ENCODE results near the gene ATRNL1.

ATRNL1 gene, protein sequence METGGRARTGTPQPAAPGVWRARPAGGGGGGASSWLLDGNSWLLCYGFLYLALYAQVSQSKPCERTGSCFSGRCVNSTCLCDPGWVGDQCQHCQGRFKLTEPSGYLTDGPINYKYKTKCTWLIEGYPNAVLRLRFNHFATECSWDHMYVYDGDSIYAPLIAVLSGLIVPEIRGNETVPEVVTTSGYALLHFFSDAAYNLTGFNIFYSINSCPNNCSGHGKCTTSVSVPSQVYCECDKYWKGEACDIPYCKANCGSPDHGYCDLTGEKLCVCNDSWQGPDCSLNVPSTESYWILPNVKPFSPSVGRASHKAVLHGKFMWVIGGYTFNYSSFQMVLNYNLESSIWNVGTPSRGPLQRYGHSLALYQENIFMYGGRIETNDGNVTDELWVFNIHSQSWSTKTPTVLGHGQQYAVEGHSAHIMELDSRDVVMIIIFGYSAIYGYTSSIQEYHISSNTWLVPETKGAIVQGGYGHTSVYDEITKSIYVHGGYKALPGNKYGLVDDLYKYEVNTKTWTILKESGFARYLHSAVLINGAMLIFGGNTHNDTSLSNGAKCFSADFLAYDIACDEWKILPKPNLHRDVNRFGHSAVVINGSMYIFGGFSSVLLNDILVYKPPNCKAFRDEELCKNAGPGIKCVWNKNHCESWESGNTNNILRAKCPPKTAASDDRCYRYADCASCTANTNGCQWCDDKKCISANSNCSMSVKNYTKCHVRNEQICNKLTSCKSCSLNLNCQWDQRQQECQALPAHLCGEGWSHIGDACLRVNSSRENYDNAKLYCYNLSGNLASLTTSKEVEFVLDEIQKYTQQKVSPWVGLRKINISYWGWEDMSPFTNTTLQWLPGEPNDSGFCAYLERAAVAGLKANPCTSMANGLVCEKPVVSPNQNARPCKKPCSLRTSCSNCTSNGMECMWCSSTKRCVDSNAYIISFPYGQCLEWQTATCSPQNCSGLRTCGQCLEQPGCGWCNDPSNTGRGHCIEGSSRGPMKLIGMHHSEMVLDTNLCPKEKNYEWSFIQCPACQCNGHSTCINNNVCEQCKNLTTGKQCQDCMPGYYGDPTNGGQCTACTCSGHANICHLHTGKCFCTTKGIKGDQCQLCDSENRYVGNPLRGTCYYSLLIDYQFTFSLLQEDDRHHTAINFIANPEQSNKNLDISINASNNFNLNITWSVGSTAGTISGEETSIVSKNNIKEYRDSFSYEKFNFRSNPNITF (N-terminal part only)

DNA sequence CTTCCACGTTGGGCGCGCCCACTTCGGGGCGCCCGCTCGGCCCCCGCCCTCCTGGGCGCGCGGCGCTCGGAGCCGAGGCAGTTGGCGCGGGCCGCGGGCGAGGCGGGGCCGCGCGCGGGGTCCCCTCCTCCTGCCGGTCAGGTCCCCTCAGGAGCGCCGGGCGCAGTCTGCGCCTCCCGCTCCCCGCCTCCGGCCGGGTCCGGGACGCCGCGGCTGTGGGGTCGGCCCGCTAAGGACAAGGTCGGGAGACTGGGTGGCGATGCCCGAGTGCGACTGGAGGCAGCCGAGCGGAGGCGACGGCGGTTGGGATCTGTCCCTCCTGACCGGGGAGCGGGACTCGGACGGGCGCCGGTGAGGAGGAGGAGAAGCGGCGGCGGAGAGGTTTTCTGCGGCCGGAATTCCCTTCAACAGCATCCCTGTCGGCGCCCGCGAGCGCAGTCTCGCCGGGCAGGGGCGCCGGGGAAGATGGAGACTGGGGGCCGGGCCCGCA, at the start of gene ATRNL1:
Gene ATRNL1, plus strand, starts transcription at position 80 of the 490 bp plus-strand sequence. Its CDS starts 386 bp downstream, at position 466.
- peak; percentile 52 for DNase-seq (ENCODE audit: low spot score)

DNA sequence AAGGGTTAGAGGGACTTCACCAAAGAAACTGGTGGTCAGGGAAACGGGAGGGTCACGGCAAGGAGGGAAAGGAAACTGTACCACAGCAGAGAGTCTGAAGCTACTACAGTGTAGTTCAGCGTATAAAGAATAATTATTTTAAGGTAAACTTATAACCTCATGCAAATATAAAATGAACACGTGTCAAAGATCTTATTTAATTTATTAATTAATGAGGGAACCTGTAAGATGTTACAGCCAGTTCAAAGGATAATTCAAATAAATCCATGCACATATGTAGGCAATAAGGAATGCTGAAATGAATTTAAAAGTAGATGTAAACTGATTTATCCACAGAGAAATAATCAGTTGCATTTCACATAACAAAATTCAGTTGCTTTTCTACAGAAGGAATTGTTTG, 49.4 kb upstream of the ATRNL1 start:
- DNase-seq (ENCODE audit: low spot score) = no peak

DNA sequence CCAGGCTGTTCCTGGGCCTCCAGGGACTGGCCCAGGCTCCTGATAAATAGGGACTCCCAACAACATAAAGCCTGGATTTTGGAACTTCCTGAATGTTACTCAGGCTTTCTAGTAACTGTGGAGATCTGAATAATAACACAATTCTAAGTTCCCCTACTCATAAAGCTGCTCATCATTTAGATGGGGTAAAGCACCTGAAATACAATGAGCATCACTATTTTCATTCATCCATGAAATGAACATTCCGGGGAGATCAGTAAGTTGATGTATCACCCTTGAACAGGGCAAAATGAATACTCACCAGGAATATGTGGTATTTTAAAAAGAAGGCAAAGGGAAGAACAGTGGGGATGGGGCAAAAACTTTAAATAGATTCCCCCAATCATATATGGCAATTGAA, 48.3 kb upstream of the ATRNL1 start:
- DNase-seq (ENCODE audit: low spot score) = no peak

DNA sequence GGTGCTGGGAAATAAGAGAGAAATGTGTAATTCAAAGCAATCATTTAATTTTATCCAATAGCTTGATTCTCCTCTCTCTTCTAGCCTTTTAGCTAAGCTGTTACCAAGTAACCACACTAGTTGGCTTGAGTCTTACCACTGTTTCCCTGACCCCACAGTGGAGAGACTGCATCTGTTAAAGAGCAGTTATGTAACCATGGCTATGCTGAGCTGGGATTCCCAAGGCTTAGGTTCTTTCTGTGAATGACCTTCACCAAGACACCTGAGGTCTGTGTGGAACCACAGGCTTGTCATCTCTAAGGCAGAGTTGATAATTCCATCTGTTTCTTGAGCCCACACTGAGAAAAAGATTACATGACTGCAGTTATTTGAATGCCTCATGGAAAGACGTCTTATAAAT, 47.7 kb upstream of the ATRNL1 start:
- no peak for DNase-seq (ENCODE audit: low spot score)

DNA sequence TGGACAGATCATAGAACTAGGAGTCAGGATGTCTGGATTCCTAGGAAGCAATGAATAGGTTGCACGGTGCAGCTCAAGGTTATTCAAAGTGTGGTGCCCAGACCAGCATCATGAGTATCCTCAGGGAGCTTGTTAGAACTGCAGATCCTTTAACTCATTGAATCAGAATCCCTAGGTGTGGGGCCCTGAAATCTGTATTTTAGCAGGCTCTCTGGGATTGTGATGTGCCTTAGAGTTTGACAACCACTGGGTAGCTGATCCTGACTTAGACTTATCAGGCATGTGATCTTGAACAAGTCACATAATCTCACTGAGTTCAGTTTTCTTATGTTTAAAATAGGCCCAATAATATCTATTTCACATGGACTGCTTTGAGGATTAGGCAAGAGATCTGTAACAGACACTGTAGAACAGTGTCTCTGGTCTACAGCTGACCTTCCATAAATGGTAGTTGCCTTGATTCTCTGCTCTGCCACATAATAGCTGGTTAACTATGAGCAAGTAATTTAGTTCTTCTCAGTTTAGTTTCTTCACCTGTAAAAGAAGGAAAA, 46.4 kb upstream of the ATRNL1 start:
- no peak for DNase-seq (ENCODE audit: low spot score)

DNA sequence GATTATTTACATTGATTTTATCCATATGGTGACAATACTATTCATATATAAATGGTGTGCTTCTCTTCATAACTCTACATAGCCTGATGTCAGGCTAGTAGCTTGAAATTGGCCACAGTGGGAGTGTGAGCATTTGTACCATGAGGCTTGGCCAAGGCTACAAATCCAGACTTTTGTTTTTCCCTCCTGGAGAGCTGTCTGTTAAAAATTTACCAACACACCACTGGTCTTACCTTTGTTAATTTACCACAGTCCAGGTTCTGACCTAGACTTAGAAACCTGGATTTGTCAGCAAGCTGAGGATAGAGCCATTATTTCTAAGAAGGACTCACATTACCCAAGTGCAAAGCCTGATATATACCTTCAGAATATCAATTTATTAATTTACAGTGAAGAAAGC, 45.5 kb upstream of the ATRNL1 start:
- DNase-seq (ENCODE audit: low spot score) = no peak

DNA sequence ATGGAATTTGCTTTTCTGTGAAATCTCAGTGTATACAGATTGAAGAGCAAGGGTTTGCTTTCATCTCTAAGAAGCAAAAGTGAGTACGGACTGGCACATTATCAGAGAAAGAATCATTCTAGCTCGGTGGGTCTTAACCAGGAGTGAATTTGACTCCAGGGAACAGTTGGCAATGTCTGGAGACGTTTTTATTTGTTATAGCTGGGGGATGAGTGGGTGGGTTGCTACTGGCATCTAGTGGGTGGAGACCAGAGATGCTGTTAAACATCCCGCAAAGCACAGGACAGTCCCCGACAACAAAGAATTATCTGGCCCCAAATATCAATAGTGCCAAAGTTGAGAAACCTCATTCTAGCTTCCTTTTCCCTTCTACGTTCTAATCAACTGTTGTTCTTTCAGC, 43.8 kb upstream of the ATRNL1 start:
- no peak for DNase-seq (ENCODE audit: low spot score)

DNA sequence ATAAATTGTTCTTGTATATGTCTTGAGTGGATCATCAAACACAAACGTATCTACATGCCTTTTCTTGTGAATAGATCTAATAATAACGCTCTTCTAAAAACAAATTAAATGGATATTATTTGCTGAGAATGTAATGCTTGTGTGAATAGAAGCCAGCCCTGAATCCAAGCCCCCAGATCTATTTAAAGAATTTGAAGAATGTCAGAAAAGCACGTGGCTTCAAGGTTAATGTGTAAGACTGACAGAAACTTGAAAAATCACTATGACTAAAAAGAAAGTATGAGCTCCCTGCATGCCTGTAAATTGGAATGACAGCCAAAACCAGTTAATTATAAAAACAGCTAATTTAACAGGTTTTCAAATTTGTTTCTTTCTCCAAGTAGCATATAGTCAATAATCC, 43.2 kb upstream of the ATRNL1 start:
- no peak for DNase-seq (ENCODE audit: low spot score)

DNA sequence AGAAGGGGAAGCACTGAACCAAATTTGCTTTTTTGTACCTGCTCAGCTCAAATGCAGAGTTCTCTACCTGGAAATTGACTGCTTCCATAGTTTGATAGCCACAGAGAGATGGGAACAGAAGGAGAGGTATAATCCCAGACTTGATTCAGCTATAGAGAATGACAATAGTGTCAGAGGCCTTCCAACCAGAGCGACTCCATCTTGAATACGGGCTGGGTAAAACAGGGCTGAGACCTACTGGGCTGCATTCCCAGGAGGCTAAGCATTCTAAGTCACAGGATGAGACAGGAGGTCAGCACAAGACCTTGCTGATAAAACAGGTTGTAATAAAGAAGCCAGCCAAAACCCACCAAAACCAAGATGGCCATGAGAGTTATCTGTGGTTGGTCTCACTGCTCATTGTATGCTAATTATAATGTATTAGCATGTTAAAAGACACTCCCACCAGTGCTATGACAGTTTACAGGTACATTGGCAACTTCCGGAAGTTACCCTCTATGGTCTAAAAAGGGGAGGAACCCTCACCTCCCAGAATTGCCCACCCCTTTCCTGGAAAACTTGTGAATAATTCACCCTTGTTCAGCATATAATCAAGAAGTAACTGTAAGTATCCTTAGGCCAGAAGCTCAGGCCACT, 42.7 kb upstream of the ATRNL1 start:
- DNase-seq (ENCODE audit: low spot score) = no peak

DNA sequence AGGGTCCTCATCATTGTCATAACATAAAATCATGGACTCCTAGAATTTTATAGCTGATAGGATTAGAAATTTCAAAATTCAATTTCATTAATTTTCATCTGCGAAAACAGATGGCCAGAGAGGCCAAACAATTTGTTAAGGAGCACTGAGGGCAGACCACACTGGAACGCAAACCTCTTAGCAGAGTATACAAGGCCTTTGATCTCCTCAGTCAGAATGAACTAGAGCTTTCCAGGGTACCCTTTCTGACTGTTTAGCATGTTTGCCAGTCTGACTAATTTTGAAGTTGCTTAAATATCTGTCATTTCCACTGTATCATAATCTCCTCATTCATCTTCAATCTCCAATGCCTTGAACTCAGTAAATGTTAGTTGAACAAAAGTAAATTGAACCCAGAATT, 41.9 kb upstream of the ATRNL1 start:
- no peak for DNase-seq (ENCODE audit: low spot score)

DNA sequence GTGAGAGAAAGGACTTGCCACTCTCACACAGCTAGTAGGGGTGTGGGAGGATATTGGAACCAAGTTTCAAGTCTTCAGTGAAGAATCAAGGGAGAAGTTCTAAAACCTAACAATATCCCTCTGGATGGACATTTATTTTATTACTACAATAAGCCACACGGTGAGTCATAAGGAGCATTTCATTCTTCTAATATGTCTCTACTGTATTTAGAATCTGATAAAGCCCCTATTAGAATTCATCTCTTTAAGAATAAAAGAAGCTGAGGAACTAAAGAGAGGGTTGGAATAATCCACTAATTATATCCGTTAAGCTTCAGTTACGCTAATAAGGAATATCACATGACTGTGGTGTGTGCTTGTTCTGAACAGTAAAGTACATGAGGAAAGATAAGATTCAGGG, 40.9 kb upstream of the ATRNL1 start:
- no peak for DNase-seq (ENCODE audit: low spot score)

DNA sequence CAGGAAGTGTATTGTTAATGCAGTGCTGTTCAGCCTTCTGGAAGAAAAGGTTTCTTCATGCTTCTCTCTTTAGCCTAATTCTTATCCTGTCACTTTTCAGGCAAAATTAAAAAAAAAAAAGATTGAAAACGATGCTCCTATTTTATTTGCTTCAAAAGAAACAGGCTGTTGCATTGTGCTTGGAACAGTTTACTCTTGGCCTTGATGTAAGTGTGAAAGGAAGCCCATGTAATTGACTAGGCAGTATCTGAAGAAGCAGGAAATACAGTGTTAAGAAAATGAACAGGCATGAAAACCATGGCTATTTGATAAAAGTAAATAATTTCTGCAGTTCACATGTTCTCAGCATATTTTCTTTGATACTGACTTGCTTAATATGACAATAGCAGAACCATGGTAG, 40.4 kb upstream of the ATRNL1 start:
- no peak for DNase-seq (ENCODE audit: low spot score)

DNA sequence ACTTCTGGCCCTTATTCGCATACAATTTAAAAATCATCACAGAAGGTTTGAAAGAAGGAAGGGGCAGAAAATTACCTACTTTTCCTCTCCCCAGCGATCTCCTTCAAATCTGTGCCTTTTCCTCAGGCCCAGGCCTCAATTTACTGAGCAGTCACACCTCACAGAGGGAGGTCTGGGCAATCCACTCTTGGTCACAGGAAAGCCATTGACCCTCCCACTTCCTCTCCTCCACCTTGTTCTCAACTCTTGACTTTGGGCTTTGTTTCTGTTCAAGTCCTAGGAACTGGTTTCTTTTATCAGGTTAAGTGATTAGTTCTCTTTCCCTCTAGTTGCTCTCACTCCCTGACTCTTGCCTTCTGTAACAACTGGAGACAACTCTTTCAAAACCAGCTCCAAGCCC, 37.0 kb upstream of the ATRNL1 start:
- DNase-seq (ENCODE audit: low spot score) = no peak

DNA sequence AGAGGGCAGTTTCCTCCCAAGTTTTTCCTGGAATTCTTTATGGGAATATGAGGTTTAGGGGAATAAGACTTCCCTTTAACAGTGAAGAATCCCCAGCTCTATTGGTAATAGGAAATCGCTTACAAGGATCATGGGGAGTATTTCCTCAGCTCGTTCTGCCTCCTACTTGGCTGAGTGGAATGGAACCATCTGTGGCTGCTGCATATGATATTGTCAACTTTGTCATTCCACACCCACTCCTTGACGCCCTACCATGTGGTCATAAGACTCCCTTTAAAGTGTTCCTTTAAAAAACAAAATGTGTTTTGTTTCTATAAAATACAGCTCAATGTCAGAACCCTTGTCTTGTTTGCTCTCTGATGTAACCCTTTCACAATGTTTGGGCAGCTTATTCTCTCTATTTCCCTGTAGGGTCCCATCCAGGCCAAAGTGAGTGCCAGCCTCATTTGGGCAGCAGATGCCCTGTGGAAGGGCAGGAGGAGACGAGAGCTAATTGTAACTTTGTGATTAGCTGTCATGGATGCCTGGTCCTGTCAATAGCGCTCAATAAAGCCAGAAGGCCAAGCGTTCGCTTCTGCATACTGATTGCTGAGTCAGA, 33.8 kb upstream of the ATRNL1 start:
- no peak for DNase-seq (ENCODE audit: low spot score)

DNA sequence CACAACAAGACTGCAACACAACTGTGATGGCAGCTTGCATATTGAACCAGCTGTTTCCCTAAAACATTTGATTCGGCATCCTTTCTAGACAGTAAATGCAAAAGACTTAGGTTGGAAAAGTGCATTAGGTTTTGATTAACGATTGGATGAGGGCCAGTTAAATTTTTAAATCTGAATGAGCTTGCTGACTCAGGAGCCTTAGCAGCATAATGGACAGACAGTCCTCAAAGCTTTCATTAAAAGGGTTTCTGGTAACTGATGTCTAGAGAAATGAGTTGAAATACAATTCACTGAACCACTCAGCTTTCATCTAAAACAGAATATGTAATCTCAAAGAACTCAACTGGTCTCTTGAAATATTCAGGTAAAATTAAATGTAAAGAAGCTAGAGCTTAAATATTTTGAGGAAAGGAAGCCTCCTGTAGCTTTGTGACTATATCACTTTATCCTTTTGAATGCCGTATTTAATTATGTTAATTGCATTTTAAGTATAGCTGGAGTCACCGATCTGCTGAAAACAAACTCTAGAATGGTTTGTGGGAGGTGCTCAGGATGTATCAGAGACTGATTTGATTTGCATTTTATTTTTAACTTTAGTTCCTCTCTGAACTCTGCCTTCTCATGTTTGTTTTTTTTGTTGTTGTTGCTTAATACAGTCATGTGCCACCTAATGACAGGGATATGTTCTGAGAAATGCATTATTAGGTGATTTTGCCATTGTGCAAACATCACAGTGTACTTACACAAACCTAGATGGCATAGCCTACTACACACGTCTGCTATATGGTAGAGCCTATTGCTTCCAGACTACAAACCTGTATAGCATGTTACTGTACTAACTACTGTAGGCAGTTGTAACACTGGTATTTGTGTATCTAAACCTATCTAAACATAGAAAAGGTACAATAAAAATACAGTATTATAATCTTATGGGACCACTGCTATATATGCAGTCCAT, 29.2 kb upstream of the ATRNL1 start:
- DNase-seq (ENCODE audit: low spot score) = no peak

DNA sequence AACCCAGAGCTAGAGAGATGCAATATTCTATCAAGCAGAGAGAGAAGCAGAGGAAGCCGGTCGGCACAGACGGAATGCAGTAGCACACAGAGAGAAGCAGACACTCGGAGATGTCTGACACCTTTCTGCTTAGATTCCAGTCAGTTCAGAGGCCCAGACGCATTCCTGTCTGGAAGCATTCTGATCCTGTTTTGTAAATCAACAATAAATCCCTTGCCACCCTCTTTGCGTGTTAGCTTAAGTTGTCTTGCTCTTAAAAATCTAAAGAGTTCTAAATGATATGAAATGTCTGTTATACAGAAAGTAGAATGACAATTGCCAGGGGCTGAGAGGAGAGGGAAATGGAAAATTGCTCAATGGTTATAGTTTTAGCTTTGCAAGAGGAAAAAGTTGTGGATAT, 27.4 kb upstream of the ATRNL1 start:
- DNase-seq (ENCODE audit: low spot score) = no peak

DNA sequence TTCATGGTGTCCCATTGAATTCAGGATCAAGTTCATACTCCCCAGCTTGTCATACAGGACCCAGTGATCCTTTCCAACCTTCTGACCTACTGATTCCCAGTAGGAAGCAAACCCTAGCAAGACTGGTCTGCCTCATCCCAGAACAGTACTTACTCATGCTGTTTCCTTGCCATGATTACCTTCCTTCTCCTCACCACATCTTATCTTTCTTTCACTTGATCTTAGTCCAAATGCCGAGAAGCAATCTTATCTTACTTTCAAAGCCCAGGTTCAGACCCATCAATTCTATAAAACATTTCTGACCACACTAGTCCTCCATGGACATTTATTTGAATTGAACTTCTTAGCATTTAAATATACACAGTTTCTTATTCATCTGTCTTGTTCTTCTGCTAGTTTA, 26.6 kb upstream of the ATRNL1 start:
- no peak for DNase-seq (ENCODE audit: low spot score)

DNA sequence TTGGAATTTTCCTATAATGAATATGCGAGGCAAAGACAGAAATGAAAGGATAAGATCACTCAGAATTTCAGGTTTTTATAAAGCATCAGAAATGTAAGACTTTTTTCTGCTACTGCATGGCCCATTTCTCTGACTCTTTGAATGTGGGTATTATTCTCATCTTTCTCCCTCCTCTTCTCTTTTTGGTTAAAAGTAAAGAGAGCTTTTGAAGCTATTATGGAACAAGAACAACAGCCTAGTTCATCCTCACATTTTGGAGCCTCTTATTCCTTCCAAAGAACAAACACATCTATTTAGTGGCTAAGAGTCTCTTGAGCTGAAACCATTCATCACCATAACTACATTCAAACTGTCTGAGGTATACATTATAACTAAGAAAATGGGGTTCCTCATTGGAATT, 19.4 kb upstream of the ATRNL1 start:
- DNase-seq (ENCODE audit: low spot score) = no peak

DNA sequence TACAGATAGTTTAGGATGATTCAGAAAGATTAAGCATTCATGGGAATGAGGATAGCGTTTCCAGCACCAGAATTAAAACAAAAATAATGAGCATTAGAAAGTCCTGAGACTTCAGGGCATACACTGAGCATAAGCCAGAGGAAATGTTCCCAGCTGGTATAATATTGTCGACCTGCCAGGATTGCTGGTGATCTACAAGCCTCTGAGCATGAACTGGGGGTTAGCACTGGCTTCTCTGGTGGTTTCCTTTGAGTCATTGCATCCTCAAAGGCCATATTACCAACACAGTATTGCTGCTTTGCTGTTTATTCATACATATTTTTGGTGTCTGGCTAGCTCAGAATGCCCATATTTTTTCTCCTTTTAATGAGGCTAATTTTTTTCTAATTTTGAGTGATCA, 10.7 kb upstream of the ATRNL1 start:
- DNase-seq (ENCODE audit: low spot score) = peak; percentile 14

DNA sequence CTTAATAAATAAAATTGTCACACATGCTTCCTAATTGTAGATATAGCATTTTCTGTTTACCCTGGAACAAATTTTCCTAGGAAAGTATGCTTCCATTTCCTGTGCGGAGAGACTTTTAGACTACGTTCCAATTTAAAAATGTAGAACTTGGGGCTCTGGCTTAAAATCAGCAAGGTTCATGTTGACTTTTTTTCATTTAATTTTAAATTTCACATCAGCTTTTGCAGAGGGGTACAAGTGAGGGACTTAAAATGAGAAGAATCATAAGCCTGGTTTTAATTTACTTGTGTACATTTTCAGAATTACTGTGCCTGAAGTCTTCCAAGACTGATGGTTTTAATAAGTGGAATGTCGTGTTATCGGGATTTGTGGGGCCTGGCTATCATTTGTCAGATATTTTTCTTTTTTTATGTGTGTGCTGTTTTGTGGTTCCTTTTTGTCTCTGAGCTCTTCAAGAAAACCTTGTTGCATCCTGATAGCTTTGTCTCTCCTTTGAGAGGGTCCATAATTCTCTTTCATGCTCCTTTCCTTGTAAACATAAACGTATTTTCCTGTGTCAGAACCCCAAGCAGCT, 8.8 kb upstream of the ATRNL1 start:
- DNase-seq (ENCODE audit: low spot score) = no peak
